GM13977 (cell line): ENCODE results near the gene ZNF837.

Experiments
- DNase-seq: peaks from one replicate; pipeline ENCODE4 v3.0.0; 2012; ENCODE audit warnings: low spot score
- CTCF ChIP-seq: IDR thresholded peaks from 2 replicates; pipeline ENCODE4 v1.5.1; 2012; ENCODE audit warnings: mild to moderate bottlenecking, control low read depth; ENCODE audit not compliant: insufficient read depth; ENCODE audit errors: extremely low read depth, missing control alignments
- in situ Hi-C: fragments of 300-500 bp; cut with MboI; formaldehyde crosslinking; loops from one replicate; pipeline ENCODE4 v1.12.0; 2022; ENCODE audit warnings: low sequenced_read_pairs, low pct_unique_long_range_greater_than_20kb, mixed read lengths, inconsistent platforms; ENCODE audit not compliant: unreplicated experiment

ZNF837 gene

GRCh38 chr19:58400316-58400915 lies 19.6 kb upstream of the ZNF837 start:
- no peak for TF ChIP-seq CTCF
- DNase-seq = no peak
- in situ Hi-C loops = no loop called here

- no peak for DNase-seq
- in situ Hi-C loops = no loop called here
- no peak for TF ChIP-seq CTCF
These were observed 19.1 kb upstream of the ZNF837 start for GRCh38 chr19:58399903-58400302.

- no peak for TF ChIP-seq CTCF
- no peak for DNase-seq
- in situ Hi-C loops = no loop called here
These were observed 17.7 kb upstream of the ZNF837 start for GRCh38 chr19:58398545-58398944.

GRCh38 chr19:58398087-58398486 lies 17.3 kb upstream of the ZNF837 start:
- no peak for DNase-seq
- no peak for TF ChIP-seq CTCF
- in situ Hi-C loops = no loop called here

- no peak for DNase-seq
- TF ChIP-seq CTCF = no peak
- in situ Hi-C loops = no loop called here
These were observed 16.8 kb upstream of the ZNF837 start for GRCh38 chr19:58397533-58398037.

GRCh38 chr19:58396691-58397532 lies 16.1 kb upstream of the ZNF837 start:
- in situ Hi-C loops = no loop called here
- no peak for DNase-seq
- TF ChIP-seq CTCF = no peak
